ENCODE results near the gene CASP10.

DNA sequence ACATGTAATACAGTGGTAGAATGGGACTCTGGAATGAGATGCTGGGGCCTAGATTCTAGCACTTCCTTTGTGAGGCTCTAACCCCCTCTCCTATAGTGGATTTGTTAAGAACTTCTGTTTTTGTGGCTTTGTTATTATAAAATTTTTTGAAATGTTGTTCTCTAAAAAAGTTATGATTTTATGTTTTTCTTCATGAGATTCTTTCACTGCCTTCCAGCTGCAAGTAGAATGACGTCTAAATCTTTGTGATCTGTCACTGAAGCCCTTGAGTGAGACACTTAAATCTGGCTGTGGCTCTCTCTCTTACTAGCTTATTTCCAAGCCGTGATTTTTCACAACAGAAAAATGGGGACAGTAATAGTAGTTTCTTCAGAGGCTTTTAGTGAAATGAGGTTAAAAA lies 79.0 kb downstream of the CASP10 start:
- TF ChIP-seq, protein P1, sequence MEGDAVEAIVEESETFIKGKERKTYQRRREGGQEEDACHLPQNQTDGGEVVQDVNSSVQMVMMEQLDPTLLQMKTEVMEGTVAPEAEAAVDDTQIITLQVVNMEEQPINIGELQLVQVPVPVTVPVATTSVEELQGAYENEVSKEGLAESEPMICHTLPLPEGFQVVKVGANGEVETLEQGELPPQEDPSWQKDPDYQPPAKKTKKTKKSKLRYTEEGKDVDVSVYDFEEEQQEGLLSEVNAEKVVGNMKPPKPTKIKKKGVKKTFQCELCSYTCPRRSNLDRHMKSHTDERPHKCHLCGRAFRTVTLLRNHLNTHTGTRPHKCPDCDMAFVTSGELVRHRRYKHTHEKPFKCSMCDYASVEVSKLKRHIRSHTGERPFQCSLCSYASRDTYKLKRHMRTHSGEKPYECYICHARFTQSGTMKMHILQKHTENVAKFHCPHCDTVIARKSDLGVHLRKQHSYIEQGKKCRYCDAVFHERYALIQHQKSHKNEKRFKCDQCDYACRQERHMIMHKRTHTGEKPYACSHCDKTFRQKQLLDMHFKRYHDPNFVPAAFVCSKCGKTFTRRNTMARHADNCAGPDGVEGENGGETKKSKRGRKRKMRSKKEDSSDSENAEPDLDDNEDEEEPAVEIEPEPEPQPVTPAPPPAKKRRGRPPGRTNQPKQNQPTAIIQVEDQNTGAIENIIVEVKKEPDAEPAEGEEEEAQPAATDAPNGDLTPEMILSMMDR (IDR thresholded peaks at IDR 0.05): no peak
- TF ChIP-seq EZH2 (IDR thresholded peaks at IDR 0.05; ENCODE audit: borderline replicate concordance, insufficient read depth, low read depth, low read length, poor library complexity, severe bottlenecking): no peak
